ENCODE measurements around the gene RSBN1L. TPM values are rescaled to one million over a fixed set of nuclear protein-coding genes. Genes with fewer than 3 reads are reported as not detected.
A peak's percentile ranks its signal among the peaks of the same experiment; 100 is the strongest.
"Not testable (repeated sequence)": the region's sequence is repeated elsewhere in the genome, so short reads cannot be mapped to it uniquely, and the experiment has no call there.

The RSBN1L gene
- polyA plus RNA-seq, 4 donors: 25.7 to 34.1 (median 29.9) TPM

GRCh38 chr7:77765481-77765880 lies 69.2 kb downstream of the RSBN1L start:
- DNase-seq (ENCODE audit: low read depth in 4 of 4, low spot score in 2 of 4): no peak

- no peak for DNase-seq (ENCODE audit: low read depth in 4 of 4, low spot score in 2 of 4)
Measured at GRCh38 chr7:77765906-77766800, 69.9 kb downstream of the RSBN1L start.

- no peak for DNase-seq (ENCODE audit: low read depth in 4 of 4, low spot score in 2 of 4)
Measured at GRCh38 chr7:77766801-77767605, 70.7 kb downstream of the RSBN1L start.

DNA sequence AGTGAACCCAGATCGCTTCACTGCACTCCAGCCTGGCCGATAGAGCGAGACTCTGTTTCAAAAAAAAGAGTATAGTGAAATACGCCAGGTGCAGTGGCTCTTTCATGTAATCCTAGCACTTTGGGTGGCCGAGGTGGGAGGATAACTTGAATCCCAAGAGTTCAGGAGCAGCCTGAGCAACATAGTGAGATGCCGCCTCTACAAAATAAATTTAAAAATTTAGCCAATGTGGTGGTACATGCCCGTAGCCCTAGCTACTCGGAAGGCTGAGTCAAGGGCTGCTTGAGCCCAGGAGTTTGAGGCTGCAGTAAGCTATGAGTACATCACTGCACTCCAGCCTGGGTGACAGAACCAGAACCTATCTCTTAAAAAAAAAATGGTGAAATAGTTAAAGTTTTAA lies 74.1 kb downstream of the RSBN1L start:
- DNase-seq (ENCODE audit: low read depth in 4 of 4, low spot score in 2 of 4): no peak

DNA sequence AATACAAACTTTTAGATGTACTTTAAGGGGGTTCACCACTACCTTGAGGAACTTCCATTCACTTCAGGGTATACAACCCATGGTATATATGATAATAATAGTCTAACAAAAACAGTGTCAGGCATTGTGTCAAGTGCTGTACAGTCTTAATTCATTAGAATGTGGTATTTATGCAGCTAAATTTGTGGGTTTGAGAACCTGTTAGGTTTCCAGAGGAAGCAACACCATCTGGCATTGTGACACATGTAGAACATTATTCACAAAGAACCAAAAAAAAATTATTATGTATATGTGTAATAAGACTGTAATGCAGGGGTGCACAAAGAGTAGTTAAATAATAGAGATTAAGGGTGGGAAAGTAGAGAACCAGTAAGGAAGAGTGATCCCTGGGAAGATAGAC lies 75.6 kb downstream of the RSBN1L start:
- DNase-seq (ENCODE audit: low read depth in 4 of 4, low spot score in 2 of 4): no peak

GRCh38 chr7:77778535-77778934 lies 82.3 kb downstream of the RSBN1L start:
- DNase-seq (ENCODE audit: low read depth in 4 of 4, low spot score in 2 of 4): no peak

- DNase-seq (ENCODE audit: low read depth in 4 of 4, low spot score in 2 of 4): no peak
Measured at GRCh38 chr7:77782383-77782782, 86.1 kb downstream of the RSBN1L start.

DNA sequence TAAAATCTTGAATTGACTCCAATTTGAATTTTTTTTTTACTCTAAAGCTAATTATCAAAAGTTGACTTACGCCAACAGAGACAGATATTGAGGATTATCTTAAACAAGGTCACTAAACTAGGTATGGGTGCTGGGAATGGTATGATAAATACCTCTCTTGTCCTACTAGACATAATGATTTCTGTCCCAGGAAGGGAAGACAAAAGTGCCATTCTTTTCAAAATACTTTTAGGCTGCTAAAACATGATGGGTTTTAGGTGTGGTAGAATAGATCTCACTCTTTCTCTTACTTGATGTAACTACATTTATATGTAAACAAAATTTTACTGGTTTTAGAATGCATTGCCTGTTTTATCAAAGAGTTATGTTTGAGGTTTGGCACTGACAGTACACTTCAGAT lies 86.9 kb downstream of the RSBN1L start:
- DNase-seq (ENCODE audit: low read depth in 4 of 4, low spot score in 2 of 4): no peak

DNA sequence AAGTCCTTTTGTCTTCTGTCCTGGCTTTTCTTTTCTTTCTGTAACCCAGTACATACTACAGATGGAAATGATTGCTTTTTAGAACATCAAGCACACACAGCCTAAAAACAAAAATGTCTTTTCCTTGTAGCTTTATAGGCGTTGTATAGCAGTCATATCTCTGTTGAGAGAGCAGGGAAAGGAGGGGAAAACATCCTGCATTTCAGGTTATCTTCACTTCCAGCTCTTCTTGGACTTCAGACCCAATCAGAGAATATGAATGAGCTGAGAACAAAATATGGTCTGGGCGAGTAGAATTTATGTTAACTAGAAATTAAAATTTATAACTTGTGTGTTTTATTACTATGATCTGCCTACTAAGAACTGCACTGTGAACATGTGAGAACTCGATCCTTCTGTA lies 87.3 kb downstream of the RSBN1L start:
- DNase-seq (ENCODE audit: low read depth in 4 of 4, low spot score in 2 of 4): no peak

GRCh38 chr7:77784426-77784825 lies 88.2 kb downstream of the RSBN1L start:
- not testable (repeated sequence) for DNase-seq (ENCODE audit: low read depth in 4 of 4, low spot score in 2 of 4)

DNA sequence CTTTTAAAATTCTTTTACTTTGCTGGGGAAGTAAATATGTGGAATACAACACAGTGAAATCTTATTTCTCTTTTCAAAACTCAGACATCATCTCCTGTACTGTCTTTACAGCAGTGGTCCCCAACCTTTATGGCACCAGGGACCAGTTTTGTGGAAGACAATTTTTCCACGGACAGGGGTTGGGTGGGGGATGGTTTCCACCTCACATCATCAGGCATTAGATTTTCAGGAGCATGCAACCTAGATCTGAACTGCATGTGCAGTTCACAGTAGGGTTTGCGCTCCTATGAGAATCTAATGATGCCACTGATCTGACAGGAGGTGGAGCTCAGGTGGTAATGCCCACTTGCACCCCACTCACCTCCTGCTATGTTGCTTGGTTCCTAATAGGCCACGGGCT lies 89.8 kb downstream of the RSBN1L start:
- no peak for DNase-seq (ENCODE audit: low read depth in 4 of 4, low spot score in 2 of 4)

DNA sequence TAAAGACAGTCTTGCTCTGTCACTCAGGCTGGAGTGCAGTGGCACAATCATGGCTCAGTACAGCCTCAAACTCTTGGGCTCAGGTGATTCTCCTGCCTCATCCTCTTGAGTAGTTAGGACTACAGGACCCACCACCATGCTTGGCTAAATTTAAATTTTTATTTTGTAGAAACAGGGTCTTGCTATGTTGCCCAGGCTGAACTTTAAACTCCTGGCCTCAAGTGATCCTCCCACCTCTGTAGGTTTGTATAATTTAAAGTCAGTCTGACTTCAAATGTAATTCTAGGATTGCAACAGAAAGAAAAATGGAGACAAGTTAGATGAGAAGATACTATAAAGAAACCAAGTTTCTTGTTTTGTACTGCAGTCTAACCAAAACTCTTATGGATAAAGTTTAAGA lies 90.5 kb downstream of the RSBN1L start:
- no peak for DNase-seq (ENCODE audit: low read depth in 4 of 4, low spot score in 2 of 4)

DNA sequence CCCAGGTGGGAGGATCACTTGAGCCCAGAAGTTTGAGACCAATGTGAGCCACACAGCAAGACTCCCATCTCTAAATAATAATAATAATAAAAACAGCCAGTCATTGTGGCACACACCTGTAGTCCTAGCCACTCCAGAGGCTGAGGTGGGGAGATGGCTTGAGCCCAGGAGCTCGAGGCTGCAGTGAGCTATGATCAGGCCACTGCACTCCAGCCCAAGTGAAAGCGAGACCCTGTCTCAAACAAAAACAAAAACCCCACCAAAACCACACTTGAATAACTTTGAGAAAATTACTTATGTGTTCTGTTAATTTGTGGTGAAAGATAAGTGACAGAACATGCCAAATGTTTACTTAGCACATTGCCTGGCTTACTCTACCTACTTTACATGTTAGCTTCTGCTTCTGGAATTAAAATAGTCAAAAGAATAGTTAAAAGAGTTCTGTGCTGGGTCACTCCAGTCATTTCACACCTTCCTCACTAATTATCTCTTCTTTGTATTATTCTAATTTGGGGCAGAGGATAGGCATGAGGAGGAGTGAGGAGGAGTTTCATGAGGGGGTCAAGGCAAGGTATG lies 92.2 kb downstream of the RSBN1L start:
- DNase-seq (ENCODE audit: low read depth in 4 of 4, low spot score in 2 of 4): no peak

- DNase-seq (ENCODE audit: low read depth in 4 of 4, low spot score in 2 of 4): no peak
Measured at GRCh38 chr7:77791336-77791735, 95.1 kb downstream of the RSBN1L start.

- DNase-seq (ENCODE audit: low read depth in 4 of 4, low spot score in 2 of 4): no peak
Measured at GRCh38 chr7:77791956-77792355, 95.7 kb downstream of the RSBN1L start.

GRCh38 chr7:77794000-77794399 lies 97.7 kb downstream of the RSBN1L start:
- no peak for DNase-seq (ENCODE audit: low read depth in 4 of 4, low spot score in 2 of 4)

DNA sequence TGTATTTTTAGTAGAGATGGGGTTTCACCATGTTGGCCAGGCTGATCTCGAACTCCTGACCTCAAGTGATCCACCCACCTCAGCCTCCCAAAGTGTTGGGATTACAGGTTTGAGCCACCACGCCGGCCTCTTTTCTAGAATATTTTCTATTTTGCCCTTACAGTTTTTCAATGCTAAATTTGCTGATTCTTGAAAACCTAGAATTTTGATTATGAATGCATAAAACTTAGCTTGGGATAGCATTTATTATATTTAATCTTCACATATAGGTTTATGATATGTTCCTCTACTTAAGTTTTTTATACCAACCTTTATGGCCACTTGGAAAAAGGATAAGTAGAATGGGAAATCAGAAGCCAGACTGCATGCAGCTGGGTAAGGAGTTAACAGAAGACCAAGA lies 99.8 kb downstream of the RSBN1L start:
- no peak for DNase-seq (ENCODE audit: low read depth in 4 of 4, low spot score in 2 of 4)

DNA sequence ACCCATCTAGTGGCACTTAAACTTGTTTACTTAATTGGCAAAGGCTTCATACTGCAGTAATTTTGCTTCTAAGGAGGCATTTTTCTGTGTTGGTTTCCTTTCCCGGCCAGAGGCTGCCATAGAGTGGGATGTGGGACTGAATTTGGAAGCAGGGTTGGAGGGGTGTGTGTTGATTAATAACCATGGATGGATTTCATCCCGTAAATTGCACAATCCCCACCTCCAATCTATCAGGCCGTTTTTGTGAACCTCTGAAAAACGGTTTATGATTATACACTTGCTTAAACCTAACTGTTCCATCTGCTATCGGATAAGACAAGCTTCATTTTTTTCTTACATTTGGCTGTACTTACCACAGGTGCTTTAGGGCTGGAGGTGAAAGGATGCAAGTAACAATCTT lies 100.7 kb downstream of the RSBN1L start:
- no peak for DNase-seq (ENCODE audit: low read depth in 4 of 4, low spot score in 2 of 4)

DNA sequence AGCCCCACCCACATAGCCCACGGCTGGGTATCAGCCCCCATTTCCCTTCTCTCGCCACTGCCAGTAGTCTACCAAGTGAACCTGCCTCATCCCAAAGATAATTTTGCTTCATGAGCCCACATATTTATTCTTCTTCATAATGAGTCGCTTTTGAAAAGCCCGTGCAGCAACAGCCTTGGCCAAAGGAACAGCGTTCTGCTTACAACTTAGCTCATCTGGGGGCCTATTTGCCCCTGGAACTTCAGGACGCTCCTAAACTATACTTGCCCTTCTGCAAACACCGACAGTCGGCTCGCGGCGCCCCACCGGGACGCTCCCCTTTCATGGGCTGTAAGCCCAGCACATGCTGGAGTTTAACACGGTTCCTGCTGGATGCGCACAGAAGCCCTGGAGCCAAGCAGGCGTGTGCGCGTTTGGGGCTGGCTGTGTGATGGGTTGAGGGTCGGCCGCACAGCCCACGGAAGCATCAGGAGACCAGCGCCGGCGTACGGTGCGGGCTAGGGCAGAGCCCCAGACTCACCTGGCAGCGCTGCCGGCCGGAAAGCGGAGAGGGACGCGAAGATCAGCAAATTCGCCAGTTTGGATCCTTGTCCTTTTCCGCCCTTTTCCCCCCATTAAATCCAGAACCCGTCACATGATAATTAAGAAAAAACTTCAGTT lies 101.6 kb downstream of the RSBN1L start:
- DNase-seq (ENCODE audit: low read depth in 4 of 4, low spot score in 2 of 4): peak in 1 of 4 donors; percentile 21

GRCh38 chr7:77798394-77799077 lies 102.3 kb downstream of the RSBN1L start, which contains the start of the genes PHTF2 and TMEM60:
Gene PHTF2, plus strand, starts transcription at chr7:77798773.
Gene TMEM60, minus strand, starts transcription at chr7:77798434. Its CDS starts 4,061 bp downstream, at chr7:77794373.
- DNase-seq (ENCODE audit: low read depth in 4 of 4, low spot score in 2 of 4): peak; percentile 95 to 99 (median 98)
